HG02852 (cell line): ENCODE results near the gene HES4.

Source experiments
- ATAC-seq: cut with Tn5 transposase; IDR thresholded peaks from one replicate; pipeline ENCODE4 v1.9.1; 2021; ENCODE audit warnings: mild to moderate bottlenecking, moderate library complexity; ENCODE audit not compliant: unreplicated experiment

The HES4 gene, protein sequence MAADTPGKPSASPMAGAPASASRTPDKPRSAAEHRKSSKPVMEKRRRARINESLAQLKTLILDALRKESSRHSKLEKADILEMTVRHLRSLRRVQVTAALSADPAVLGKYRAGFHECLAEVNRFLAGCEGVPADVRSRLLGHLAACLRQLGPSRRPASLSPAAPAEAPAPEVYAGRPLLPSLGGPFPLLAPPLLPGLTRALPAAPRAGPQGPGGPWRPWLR

DNA sequence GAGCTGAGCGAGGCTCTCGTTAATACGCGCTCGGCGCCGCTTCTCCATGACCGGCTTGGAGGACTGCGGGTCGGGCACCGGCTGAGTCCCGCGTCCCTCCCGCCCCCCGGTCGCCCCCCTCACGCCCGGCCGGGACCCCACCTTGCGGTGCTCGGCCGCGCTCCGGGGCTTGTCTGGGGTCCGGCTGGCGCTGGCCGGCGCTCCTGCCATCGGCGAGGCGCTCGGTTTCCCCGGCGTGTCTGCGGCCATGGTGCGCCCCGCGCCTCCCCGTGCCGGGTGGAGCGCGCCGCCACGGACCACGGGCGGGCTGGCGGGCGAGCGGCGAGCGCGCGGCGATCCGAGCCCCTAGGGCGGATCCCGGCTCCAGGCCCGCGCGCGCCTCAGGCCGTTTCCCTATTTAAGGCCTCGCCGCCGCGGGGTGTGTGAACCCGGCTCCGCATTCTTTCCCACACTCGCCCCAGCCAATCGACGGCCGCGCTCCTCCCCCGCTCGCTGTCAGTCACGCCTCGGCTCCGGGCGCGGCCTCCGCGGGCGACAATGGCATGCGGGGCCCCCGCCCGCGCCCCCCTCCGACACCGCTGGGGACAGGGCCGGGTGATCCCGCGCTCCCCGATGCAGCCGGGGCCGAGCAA is at the start of gene HES4:
Gene HES4 (minus strand): TSS at position 373 of the 632 bp plus-strand sequence. CDS start 124 bp downstream, at position 249.
- ATAC-seq = no peak

DNA sequence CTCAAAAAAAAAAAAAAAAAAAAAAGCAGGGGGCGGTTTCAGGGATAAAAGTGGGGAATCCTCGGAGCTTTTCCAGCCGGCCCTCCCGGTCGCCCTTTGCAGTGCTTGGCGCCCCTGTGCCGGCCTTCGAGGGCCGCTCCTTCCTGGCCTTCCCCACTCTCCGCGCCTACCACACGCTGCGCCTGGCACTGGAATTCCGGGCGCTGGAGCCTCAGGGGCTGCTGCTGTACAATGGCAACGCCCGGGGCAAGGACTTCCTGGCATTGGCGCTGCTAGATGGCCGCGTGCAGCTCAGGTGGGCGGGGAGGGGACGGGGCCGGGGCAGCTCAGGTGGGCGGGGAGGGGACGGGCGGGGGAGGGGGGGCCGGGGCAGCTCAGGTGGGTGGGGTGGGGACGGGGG is 48.9 kb upstream of the HES4 start:
- ATAC-seq = no peak

DNA sequence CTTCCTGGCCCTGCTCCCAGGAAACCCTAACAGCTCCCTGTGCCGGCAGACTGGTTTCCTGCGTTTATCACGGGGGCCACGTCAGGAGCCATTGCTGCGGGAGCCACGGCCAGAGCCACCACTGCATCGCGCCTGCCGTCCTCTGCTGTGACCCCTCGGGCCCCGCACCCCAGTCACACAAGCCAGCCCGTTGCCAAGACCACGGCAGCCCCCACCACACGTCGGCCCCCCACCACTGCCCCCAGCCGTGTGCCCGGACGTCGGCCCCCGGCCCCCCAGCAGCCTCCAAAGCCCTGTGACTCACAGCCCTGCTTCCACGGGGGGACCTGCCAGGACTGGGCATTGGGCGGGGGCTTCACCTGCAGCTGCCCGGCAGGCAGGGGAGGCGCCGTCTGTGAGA is 48.1 kb upstream of the HES4 start:
- no peak for ATAC-seq

DNA sequence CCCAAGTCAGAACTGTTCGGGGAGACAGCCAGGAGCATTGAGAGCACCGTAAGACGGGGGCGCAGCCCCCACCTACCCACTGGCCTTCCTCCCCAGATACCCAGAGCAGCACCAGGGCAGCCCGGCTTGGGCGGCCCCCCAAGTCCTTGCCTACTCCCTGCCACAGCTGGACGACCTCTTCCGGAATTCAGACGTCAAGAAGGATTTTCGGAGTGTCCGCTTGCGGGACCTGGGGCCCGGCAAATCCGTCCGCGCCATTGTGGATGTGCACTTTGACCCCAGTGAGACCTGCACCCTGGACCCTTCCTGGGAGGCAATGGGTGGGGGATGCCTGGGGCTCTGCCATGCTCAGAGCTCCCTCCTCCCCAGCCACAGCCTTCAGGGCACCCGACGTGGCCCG is 47.5 kb upstream of the HES4 start:
- ATAC-seq = no peak

DNA sequence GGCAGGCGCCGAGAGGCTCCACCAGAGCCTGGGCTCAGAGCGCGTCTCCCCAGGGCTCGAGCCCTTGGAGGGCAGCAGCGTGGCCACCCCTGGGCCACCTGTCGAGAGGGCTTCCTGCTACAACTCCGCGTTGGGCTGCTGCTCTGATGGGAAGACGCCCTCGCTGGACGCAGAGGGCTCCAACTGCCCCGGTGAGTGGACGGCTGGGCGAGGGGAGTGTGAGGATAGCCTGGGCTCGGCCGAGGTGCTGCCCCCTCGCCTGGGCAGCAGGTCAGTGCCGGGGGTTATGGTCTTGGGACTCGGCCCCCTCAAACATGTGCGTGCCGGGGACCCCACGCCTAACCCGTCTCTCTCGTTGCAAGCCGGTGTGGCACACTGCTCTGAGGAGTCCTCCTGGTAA is 46.9 kb upstream of the HES4 start:
- ATAC-seq = no peak

DNA sequence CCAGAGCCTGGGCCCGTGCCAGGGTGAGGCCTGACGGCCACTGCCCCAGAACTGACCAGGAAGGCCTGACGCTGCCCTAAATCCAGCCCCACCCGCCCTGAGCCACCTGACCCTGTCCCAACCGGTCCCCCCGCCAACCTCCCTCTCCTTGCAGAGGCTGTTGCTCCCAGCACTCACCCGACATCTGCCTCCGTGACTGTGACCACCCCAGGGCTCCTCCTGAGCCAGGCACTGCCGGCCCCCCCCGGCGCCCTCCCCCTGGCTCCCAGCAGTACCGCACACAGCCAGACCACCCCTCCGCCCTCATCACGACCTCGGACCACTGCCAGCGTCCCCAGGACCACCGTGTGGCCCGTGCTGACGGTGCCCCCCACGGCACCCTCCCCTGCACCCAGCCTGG is 46.3 kb upstream of the HES4 start:
- ATAC-seq = no peak

DNA sequence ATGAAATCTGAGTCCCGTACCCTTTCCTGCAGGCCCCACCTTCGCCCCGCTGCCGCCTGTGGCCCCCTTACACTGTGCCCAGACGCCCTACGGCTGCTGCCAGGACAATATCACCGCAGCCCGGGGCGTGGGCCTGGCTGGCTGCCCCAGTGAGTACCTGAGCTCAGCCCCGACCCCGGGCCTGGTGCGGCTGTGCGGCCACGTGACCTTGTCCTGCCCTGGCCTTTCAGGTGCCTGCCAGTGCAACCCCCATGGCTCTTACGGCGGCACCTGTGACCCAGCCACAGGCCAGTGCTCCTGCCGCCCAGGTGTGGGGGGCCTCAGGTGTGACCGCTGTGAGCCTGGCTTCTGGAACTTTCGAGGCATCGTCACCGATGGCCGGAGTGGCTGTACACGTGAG is 45.2 kb upstream of the HES4 start:
- ATAC-seq = no peak

DNA sequence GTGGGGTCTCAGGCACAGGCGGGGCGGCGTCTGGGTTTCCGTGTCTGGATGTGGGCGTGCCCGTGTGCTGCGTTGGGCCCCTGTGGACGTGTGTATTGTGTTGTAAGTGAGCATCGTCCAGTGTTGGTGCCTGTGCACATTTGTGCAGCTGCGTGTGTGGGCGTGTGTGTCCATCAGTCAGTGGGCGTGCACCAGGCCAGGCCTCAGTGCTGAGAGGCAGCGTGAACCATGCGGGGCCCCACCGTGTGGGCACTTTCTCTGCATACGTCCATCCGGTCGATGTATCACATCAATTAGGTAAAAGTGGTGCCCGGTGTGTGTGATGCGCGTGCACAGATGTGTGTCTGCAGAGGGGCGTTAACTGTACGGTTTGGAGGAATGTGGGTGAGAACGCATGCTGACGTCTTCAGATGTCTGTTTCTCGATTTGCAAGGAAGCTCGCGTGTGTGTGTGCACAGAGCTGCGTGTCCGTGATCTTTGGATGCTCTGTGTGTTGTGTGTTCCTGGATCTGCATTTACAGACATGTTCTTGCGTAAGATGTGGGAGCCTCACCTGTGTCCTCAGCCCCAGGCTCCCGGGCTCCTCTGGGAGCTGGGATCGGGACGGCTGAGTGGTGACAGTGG is 44.7 kb upstream of the HES4 start:
- no peak for ATAC-seq

DNA sequence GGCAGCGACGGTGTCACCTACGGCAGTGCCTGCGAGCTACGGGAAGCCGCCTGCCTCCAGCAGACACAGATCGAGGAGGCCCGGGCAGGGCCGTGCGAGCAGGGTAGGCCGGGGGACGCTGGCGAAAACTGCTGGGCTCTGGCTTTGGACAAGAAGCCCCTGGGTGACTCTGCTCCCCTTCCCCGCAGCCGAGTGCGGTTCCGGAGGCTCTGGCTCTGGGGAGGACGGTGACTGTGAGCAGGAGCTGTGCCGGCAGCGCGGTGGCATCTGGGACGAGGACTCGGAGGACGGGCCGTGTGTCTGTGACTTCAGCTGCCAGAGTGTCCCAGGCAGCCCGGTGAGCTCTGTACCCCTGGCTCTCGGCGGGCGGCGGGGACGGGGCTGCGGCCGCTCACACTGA is 44.0 kb upstream of the HES4 start:
- ATAC-seq = no peak

DNA sequence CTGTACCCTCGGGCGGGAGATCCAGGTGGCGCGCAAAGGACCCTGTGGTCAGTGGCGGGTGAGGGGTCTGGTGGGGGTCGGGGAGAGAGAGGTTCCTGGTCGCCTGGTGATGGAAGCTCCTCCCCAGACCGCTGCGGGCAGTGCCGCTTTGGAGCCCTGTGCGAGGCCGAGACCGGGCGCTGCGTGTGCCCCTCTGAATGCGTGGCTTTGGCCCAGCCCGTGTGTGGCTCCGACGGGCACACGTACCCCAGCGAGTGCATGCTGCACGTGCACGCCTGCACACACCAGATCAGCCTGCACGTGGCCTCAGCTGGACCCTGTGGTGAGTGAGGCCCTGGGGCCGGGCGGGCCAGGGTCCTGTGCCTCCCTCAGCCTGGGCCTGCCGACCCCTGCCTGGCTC is 43.5 kb upstream of the HES4 start:
- no peak for ATAC-seq

DNA sequence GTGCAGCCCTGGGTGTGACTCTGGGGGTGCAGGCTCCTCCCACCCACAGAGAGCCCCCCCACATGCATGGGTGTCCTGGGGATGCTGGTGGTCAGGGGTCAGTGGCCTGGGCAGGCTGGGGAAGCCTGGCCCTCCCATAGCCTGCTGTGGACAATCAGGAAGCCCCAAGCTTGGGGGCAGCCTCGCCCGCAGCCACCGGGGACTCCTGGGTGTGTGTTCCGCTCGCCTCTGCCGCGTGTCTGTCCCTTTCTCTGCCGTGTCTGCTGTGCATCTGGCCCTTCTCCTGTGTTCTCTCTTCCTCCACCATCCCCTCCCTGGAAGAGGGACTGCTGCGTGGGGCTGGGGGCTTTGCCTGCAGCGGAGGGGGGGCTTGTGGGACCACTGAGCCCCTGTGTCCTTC is 42.9 kb upstream of the HES4 start:
- no peak for ATAC-seq

DNA sequence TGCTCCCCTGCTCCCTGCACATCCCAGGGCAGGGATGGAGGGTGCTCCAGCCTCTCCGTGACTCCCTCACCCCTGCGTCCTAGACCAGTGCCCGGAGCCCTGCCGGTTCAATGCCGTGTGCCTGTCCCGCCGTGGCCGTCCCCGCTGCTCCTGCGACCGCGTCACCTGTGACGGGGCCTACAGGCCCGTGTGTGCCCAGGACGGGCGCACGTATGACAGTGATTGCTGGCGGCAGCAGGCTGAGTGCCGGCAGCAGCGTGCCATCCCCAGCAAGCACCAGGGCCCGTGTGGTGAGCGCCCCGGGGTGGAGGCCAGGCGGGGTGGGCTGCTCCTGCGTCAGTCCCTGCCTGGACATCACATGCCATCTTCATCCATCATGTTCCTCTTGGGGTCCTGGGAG is 42.0 kb upstream of the HES4 start:
- no peak for ATAC-seq

DNA sequence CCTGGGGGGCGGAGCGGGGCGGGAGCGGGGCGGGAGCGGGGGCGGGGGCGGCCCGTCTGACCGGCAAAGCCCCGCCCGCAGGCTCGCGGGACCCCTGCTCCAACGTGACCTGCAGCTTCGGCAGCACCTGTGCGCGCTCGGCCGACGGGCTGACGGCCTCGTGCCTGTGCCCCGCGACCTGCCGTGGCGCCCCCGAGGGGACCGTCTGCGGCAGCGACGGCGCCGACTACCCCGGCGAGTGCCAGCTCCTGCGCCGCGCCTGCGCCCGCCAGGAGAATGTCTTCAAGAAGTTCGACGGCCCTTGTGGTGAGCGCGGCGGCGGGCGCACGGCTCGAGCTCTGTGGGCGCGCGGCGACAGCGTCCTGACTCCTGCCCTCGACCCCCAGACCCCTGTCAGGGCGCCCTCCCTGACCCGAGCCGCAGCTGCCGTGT is 41.2 kb upstream of the HES4 start:
- no peak for ATAC-seq

DNA sequence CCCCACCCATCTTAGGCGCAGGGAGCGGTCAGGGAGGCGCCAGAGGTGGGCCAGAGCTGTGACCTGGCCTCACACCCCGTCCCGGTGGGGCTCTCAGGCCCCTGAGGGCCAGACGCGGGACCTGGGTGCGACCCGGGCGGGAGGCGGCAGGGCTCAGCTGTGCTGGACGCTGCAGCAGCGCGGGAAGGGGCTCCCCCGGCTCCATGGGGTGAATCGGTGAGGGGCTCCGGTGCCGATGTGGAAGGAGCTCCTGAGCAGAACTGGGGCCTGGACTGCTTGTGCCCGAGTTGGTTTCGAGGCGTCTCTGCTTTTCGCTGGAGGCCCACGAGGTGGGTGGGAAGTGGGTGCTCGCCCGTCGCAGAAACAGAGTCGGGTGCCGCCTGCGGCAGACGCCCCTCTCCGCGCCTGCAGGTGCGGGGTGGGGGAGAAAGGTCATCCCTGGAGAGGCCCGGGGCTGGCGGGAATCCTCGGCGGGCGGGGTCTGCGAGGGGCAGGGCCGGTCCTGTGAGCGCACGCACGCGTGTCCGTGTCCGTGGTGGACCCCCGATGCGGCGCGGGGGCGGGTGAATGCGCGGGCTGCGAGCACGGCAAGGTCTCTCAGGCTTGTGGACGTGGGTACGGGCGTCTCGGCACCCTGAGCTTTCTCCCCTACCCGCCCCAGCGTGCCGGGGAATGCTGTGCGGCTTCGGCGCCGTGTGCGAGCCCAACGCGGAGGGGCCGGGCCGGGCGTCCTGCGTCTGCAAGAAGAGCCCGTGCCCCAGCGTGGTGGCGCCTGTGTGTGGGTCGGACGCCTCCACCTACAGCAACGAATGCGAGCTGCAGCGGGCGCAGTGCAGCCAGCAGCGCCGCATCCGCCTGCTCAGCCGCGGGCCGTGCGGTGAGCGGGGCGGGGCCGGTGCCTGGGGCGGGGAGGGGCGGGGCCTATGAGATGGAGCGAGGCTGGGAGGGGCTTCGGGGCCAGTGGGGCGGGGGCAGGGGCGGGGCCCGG is 40.4 kb upstream of the HES4 start:
- ATAC-seq = no peak

DNA sequence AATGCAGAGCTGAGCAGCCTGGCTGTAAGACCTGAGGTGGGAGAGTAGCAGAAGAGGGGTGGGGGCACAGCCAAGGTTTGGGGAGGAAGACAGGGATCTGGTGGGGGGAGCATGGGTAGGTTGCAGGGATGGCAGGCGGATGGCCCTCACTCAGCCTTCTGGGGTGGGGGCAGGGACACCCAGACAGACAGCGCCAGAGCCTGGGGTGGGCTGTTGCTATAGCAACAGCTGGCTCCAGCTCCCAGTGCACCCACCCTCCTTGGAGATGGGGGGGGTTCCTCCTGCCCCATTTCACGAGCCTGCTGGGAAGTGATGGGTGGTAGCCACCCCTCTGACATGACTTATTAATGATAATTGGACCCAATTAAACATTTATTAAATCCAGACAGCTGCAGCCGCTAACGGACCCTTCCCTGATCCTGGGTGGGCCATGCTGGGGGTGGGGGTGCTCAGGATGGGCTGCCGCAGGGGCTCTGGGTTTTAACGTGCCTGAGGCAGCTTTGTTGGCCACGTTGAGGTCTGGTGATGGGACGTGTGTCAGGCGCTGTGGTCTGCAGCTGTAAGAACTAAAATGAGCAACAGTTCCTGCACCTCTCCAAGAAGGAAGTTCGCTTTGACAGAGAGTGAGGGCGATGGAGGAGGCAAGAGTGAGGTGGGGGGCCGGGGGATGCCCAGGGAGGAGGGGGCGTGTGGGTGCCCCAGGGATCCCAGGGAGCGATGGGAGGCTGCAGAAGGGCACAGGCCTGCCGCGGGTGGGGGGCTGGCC is 39.4 kb upstream of the HES4 start:
- ATAC-seq = no peak

DNA sequence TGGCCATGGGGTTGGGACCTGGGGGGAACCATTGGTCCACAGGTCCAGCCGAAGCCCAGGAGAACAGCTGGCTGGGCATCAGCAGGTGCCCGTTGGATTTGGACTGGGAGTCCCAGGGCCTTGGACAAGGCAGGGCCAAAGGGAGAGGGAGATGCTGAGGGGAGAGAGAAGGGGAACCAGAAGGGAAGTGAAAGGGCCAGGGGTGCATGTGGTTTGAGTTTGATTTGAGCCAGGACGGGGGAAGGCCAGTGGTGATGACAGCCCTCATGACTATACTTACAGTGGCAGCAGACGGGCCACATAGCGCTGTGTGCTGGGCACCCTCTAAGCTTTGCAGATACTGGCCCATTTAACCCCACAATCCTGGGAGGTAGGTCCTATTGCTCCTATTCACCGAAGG is 38.8 kb upstream of the HES4 start:
- peak; percentile 52 for ATAC-seq

DNA sequence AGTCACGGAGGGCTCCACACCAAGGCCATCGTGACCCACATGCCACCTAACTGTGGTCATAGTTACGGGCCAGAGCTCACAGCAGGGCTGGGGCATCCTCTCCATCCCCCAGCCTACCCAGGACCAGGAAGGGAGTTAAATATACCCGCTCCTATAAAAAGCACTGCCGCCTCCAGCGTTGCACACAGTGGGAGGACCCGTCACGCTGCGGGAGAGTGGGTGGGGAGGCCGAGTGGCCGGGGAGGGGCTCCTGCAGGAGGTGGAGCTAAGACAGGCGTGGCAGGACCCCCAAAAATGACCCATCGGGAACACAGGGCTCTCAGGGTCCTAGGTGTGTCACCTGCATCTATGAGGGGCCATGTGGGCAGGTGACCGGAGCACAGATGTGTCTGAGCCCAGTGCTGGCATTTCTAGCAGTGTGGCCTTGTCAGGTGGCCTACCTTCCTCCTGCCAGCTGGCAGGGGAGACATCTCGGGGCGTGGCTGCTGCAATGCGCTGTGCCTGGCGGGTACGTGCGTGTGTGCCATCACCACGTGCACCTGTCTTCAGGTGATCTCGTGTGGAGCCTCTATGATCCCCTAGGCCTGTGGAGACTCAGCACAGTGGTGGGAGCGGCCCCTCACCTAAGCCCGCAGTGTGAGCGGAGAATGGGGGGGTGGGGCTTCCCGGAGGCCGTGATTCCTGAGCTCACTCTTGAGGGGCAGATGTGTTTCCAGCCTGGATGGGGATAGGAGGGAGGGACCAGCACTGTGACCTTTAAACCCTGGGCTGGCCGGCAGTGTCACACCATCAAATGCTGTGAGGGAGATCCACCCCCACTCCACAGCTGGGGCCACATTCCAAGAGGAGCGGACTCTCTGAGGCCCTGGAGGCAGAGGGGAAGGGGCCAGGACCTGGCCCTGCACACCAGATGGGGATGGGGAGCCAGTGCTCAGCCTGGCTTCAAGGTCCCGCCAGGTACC is 37.8 kb upstream of the HES4 start:
- no peak for ATAC-seq

DNA sequence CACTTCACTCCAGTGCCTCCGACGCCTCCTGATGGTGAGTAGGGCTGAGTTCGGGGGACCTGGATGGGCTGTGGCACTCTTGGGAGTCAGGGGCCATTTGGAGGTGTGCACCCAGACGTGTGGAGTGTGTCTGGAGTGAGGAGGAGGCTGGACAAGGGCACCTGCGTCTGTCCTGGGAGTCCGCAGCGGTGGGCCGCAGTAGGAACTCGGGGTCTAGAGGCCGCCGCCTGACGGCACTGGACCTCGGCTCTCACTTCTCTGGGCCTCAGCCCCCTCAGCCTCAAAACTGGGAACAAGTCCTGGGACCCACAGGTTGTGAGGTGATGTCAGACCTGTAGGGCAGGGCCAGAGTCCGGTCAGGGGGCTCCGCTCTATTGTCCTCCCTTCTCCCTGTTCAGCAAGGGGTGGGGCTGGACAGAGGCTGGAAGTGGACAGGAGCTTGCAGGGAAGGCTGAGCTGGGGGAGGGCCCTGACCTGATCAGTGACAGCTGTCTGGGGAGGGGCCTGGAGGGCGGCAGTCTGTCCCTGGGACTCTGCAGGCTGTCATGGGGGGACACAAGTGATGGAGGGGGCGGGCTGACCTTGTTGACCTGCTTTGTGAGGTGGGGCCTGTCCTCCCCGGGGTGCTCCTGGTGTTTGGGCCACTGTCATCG is 35.5 kb upstream of the HES4 start:
- no peak for ATAC-seq

DNA sequence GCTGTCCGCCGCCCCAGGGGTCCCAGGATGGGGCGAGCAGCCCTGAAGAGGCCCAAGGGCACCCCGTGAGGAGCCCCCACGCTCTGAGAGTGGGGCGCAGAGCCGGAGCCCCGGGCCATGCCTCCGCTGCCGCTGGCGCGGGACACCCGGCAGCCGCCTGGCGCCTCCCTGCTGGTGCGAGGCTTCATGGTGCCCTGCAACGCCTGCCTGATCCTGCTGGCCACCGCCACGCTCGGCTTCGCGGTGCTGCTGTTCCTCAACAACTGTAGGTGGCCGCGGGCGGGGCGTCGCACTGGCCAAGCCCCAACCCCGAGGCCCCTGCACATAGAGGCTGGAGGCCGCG is 34.5 kb upstream of the HES4 start:
- ATAC-seq = no peak
